IPS-15b (cell line): ENCODE data around the gene USP1.

Source experiments
- H3K27me3 ChIP-seq: one replicate; pipeline ENCODE4 v1.6.1; 2013; ENCODE audit warnings: low read length; ENCODE audit not compliant: control insufficient read depth, insufficient read depth
- H3K36me3 ChIP-seq: one replicate; pipeline ENCODE4 v1.6.1; 2013; ENCODE audit warnings: low read length; ENCODE audit not compliant: control insufficient read depth, insufficient read depth
- H3K4me1 ChIP-seq: one replicate; pipeline ENCODE4 v1.6.1; 2013; ENCODE audit warnings: mild to moderate bottlenecking, low read length; ENCODE audit not compliant: control insufficient read depth, insufficient read depth
- H3K4me3 ChIP-seq: one replicate; pipeline ENCODE4 v1.5.1; 2013; ENCODE audit warnings: low read depth, low read length
- H3K9ac ChIP-seq: one replicate; pipeline ENCODE4 v1.6.1; 2013; ENCODE audit warnings: low read depth, mild to moderate bottlenecking, low read length
- H3K9me3 ChIP-seq: one replicate; pipeline ENCODE4 v1.6.1; 2013; ENCODE audit warnings: mild to moderate bottlenecking, low read length; ENCODE audit not compliant: control insufficient read depth, insufficient read depth

USP1 gene

DNA sequence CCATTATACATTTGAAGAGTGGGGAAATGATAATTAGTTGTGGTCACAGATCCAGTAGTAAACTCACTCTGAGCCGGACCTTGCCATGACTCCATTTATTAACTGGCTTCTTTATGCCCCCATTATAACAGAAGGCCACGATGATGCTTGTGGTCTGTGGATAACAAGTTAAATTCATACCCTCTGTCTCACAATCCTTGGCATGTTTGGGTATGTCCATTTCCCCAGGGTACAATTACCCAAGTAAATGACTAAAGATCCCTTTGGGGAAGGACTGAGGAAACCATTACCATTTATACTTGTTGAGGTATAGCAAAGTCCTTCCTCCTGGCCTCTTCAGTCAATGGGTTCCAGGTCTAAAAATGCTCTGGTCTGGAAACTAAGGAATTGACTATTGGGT lies 7.3 kb upstream of the USP1 start:
- no peaks in the 10 kb centered on the region for H3K4me1 ChIP-seq
- no peak overlapping the region for H3K9ac ChIP-seq
- H3K36me3 ChIP-seq, result no peaks in the 10 kb centered on the region
- no peaks in the 10 kb centered on the region for H3K27me3 ChIP-seq
- no peaks in the 10 kb centered on the region for H3K9me3 ChIP-seq
- H3K4me3 ChIP-seq, result no peak overlapping the region

- no peaks in the 10 kb centered on the region for H3K4me1 ChIP-seq
- H3K27me3 ChIP-seq, result no peaks in the 10 kb centered on the region
- no peaks in the 10 kb centered on the region for H3K36me3 ChIP-seq
- no peak overlapping the region for H3K4me3 ChIP-seq
- no peaks in the 10 kb centered on the region for H3K9me3 ChIP-seq
- no peak overlapping the region for H3K9ac ChIP-seq
These were observed 2.8 kb upstream of the USP1 start for GRCh38 chr1:62433861-62434617.

- no peaks in the 10 kb centered on the region for H3K4me1 ChIP-seq
- no peaks in the 10 kb centered on the region for H3K27me3 ChIP-seq
- no peaks in the 10 kb centered on the region for H3K9me3 ChIP-seq
- no peak overlapping the region for H3K9ac ChIP-seq
- no peak overlapping the region for H3K4me3 ChIP-seq
- H3K36me3 ChIP-seq, result no peaks in the 10 kb centered on the region
These were observed 2.2 kb upstream of the USP1 start for GRCh38 chr1:62434618-62435001.

GRCh38 chr1:62435231-62436038 lies 1.4 kb upstream of the USP1 start:
- Histone ChIP-seq H3K4me3 (peak overlapping the region; percentile 75), H3K4me1 (no peaks in the 10 kb centered on the region), H3K27me3 (no peaks in the 10 kb centered on the region)

DNA sequence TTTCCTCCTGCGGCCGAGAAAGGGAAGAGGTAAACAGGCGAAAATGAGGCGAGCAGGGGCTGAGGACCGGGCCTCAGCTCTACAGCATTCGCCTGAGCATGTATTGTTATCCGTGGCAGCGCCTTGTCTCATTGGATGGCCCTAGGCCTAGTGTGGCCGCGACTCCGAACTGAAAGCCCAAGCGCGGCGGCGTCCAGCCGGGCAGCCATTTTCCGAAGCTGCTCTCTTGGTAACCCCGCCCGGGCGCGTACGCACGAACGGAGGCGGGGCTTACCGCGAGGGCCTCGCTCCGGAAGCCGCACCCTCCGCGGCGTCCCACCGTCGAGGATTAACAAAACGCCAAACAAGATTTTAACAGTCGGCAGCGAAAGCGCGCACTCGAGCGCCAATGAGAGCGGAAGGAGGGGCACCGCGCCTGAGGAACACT lies 797 bp upstream of the USP1 start:
- Histone ChIP-seq H3K9ac (peak overlapping the region; percentile 98), H3K4me3 (peak overlapping the region; percentile 75), H3K27me3 (no peaks in the 10 kb centered on the region), H3K9me3 (no peaks in the 10 kb centered on the region), H3K4me1 (no peaks in the 10 kb centered on the region), H3K36me3 (no peaks in the 10 kb centered on the region)

More at GRCh38 chr1:62435231-62436038, 1.4 kb upstream of the USP1 start:
- H3K9me3 ChIP-seq, result no peaks in the 10 kb centered on the region
- peak overlapping the region; percentile 98 for H3K9ac ChIP-seq
- H3K36me3 ChIP-seq, result no peaks in the 10 kb centered on the region

- Histone ChIP-seq H3K36me3 (no peaks in the 10 kb centered on the region), H3K9ac (peak overlapping the region; percentile 99), H3K27me3 (no peaks in the 10 kb centered on the region), H3K4me1 (no peaks in the 10 kb centered on the region), H3K9me3 (no peaks in the 10 kb centered on the region), H3K4me3 (peak overlapping the region; percentile 75)
These were observed 558 bp downstream of the USP1 start for GRCh38 chr1:62437273-62437940.

- no peaks in the 10 kb centered on the region for H3K4me1 ChIP-seq
- H3K27me3 ChIP-seq, result no peaks in the 10 kb centered on the region
- H3K9me3 ChIP-seq, result no peaks in the 10 kb centered on the region
- H3K9ac ChIP-seq, result peak overlapping the region; percentile 99
- no peaks in the 10 kb centered on the region for H3K36me3 ChIP-seq
- peak overlapping the region; percentile 75 for H3K4me3 ChIP-seq
These were observed 1.3 kb downstream of the USP1 start for GRCh38 chr1:62438163-62438562.

DNA sequence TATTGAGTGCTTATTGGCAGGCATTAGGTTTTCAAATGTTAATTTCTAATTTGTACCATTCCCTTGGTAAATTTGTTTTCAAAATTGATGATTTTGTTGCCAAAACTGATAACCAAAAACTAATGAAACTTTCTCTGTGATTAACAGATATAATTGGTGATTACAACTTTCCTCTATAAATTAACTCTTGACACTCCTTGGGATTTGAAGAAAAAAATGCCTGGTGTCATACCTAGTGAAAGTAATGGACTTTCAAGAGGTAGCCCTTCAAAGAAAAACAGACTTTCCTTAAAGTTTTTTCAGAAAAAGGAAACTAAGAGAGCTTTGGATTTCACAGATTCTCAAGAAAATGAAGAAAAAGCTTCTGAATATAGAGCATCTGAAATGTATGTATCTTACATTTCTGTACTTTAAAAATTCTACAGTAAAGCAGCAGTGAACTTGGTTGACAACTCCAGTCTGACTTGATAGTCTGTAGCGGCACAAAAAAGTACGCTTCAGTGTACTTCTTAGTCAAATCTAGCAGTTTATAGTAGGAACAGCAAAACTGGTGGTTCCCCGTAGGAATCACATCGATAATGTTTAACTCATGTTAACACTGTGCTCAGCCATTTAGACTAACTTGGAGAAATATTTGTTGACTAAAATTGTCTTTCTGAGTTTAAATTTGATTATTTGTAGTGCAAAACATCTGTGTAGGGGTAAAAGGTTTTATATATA lies 3.0 kb downstream of the USP1 start:
- Histone ChIP-seq H3K9me3 (no peaks in the 10 kb centered on the region), H3K4me3 (no peak overlapping the region), H3K27me3 (no peaks in the 10 kb centered on the region), H3K9ac (no peak overlapping the region), H3K4me1 (no peaks in the 10 kb centered on the region), H3K36me3 (no peaks in the 10 kb centered on the region)

- H3K36me3 ChIP-seq, result no peaks in the 10 kb centered on the region
- H3K27me3 ChIP-seq, result no peaks in the 10 kb centered on the region
- H3K9ac ChIP-seq, result no peak overlapping the region
- no peaks in the 10 kb centered on the region for H3K4me1 ChIP-seq
- H3K4me3 ChIP-seq, result no peak overlapping the region
- H3K9me3 ChIP-seq, result no peaks in the 10 kb centered on the region
These were observed 7.9 kb downstream of the USP1 start for GRCh38 chr1:62444701-62445100.

GRCh38 chr1:62448221-62448933 lies 11.5 kb downstream of the USP1 start:
- H3K4me3 ChIP-seq, result no peak overlapping the region
- no peaks in the 10 kb centered on the region for H3K9me3 ChIP-seq
- H3K4me1 ChIP-seq, result no peaks in the 10 kb centered on the region
- H3K27me3 ChIP-seq, result no peaks in the 10 kb centered on the region
- H3K9ac ChIP-seq, result no peak overlapping the region
- H3K36me3 ChIP-seq, result peaks cover 4% of the 10 kb centered on the region

DNA sequence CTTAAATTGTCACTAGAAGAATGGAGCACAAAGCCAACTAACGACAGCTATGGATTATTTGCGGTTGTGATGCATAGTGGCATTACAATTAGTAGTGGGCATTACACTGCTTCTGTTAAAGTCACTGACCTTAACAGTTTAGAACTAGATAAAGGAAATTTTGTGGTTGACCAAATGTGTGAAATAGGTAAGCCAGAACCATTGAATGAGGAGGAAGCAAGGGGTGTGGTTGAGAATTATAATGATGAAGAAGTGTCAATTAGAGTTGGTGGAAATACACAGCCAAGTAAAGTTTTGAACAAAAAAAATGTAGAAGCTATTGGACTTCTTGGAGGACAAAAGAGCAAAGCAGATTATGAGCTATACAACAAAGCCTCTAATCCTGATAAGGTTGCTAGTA lies 13.5 kb downstream of the USP1 start:
- H3K4me3 ChIP-seq, result no peak overlapping the region
- H3K9ac ChIP-seq, result no peak overlapping the region
- H3K36me3 ChIP-seq, result peaks cover 4% of the 10 kb centered on the region
- no peaks in the 10 kb centered on the region for H3K27me3 ChIP-seq
- H3K4me1 ChIP-seq, result no peaks in the 10 kb centered on the region
- H3K9me3 ChIP-seq, result no peaks in the 10 kb centered on the region
